Measurements from ENCODE around the gene PLEKHB1. TPM values are rescaled to one million over a fixed set of nuclear protein-coding genes. Genes with fewer than 3 reads are reported as not detected.

Gene PLEKHB1
- total and polyA plus RNA-seq, 10 of the 15 experiments (the other 5 are each of a cell fraction or from before 2014, with no cell fraction given) = 0.58 to 2.6 (median 1.5) TPM; not detected in 1

DNA sequence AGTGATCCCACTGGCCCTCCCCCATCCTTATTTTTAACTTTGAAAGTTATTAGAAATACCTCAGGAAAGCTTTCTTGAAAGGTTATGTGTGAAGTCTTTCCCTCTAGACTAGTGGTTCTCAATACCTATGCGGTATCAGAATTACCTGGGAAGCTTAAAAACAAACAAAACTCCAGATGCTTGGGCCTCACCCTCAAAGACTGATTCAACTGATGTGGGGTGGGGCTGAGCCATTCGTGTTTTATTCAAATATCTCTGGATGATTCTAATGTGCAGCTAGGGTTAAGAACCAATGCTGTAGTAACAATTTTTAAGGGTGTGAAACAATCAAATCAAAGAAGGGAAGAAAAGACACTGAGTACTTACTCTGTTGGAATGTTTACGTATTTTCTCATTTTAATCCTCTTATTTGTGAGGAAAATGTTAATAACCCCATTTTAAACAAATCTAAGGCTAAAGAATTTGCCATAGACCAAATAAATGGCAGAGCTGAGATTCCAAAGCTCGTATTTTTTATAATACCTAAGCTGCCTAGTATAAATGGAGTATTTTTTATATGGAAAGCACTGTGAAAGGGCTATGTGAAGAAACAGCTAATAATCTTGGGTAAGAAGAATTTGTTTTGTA, 47.6 kb downstream of the PLEKHB1 start (continued):
- no peak for TF ChIP-seq CREM (IDR thresholded peaks at IDR 0.05; ENCODE audit: low read depth)
- TF ChIP-seq, protein P1, sequence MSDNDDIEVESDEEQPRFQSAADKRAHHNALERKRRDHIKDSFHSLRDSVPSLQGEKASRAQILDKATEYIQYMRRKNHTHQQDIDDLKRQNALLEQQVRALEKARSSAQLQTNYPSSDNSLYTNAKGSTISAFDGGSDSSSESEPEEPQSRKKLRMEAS (IDR thresholded peaks at IDR 0.05; ENCODE audit: low read depth, low read length) = no peak
- no peak for TF ChIP-seq POLR2AphosphoS5 (IDR thresholded peaks at IDR 0.05; ENCODE audit: low read length)

DNA sequence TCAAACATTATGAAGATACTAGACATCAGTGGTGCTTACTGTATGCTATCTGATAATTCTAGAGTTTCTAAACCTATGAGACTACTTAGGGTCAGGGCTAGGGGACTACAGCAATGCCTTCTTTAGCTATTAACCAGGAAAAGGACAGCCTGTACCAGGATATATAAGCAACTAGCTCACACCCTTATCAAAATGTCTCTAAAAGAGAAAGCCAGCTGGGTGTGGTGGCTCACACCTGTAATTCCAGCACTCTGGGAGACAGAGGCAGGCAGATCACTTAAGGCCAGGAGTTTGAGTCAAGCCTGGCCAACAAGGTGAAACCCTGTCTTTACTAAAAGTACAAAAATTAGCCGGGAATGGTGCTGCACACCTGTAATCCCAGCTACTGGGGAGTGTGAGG, 58.7 kb downstream of the PLEKHB1 start:
- FAIRE-seq (no peak), ATAC-seq (no peak), DNase-seq (ENCODE audit: low read depth, low spot score) (no peak)
- in situ Hi-C loops (cut with MboI) (no loop called here), intact Hi-C loops (cut with micrococcal nuclease; ENCODE audit: unreplicated experiment) (no loop called here)
- RAD21 ChIA-PET (ENCODE audit: unreplicated experiment) = no interaction called here
- TF ChIP-seq SMAD1 (IDR thresholded peaks at IDR 0.05; ENCODE audit: low read depth, partially characterized antibody) (no peak), MYB (IDR thresholded peaks at IDR 0.05; ENCODE audit: borderline replicate concordance, low read depth, low read length) (no peak), CREB1 (IDR thresholded peaks at IDR 0.05; ENCODE audit: low read depth) (no peak), LARP7 (IDR thresholded peaks at IDR 0.05) (no peak), SRF (IDR thresholded peaks at IDR 0.05; ENCODE audit: low read depth in 2 of 2, low read length in 2 of 2) (no peak), PML (IDR thresholded peaks at IDR 0.05; ENCODE audit: low read length) (no peak), NFXL1 (IDR thresholded peaks at IDR 0.05; ENCODE audit: borderline replicate concordance) (no peak), FOXK2 (IDR thresholded peaks at IDR 0.05) (no peak)
- TF ChIP-seq, protein P2, sequence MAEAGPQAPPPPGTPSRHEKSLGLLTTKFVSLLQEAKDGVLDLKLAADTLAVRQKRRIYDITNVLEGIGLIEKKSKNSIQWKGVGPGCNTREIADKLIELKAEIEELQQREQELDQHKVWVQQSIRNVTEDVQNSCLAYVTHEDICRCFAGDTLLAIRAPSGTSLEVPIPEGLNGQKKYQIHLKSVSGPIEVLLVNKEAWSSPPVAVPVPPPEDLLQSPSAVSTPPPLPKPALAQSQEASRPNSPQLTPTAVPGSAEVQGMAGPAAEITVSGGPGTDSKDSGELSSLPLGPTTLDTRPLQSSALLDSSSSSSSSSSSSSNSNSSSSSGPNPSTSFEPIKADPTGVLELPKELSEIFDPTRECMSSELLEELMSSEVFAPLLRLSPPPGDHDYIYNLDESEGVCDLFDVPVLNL (IDR thresholded peaks at IDR 0.05; ENCODE audit: low read depth, low read length) = no peak
- TF ChIP-seq, protein P3, sequence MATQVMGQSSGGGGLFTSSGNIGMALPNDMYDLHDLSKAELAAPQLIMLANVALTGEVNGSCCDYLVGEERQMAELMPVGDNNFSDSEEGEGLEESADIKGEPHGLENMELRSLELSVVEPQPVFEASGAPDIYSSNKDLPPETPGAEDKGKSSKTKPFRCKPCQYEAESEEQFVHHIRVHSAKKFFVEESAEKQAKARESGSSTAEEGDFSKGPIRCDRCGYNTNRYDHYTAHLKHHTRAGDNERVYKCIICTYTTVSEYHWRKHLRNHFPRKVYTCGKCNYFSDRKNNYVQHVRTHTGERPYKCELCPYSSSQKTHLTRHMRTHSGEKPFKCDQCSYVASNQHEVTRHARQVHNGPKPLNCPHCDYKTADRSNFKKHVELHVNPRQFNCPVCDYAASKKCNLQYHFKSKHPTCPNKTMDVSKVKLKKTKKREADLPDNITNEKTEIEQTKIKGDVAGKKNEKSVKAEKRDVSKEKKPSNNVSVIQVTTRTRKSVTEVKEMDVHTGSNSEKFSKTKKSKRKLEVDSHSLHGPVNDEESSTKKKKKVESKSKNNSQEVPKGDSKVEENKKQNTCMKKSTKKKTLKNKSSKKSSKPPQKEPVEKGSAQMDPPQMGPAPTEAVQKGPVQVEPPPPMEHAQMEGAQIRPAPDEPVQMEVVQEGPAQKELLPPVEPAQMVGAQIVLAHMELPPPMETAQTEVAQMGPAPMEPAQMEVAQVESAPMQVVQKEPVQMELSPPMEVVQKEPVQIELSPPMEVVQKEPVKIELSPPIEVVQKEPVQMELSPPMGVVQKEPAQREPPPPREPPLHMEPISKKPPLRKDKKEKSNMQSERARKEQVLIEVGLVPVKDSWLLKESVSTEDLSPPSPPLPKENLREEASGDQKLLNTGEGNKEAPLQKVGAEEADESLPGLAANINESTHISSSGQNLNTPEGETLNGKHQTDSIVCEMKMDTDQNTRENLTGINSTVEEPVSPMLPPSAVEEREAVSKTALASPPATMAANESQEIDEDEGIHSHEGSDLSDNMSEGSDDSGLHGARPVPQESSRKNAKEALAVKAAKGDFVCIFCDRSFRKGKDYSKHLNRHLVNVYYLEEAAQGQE (IDR thresholded peaks at IDR 0.05; ENCODE audit: low read depth, low read length) = no peak
- H3K4me3 ChIP-seq = no peak overlapping the region
- peaks cover 0 to 11% of the 10 kb centered on the region in 2 experiments; a peak in 2 of 4 replicates for H3K36me3 ChIP-seq (ENCODE audit: control insufficient read depth in 2 of 2, insufficient read depth in 2 of 2, low read length in 1 of 2)
- no TSS peak for BruUV-seq (replicated peaks)
- no peaks in the 10 kb centered on the region for H3K4me1 ChIP-seq (ENCODE audit: control insufficient read depth, insufficient read depth, low read length)
- POLR2A ChIA-PET = no interaction called here
- H3K9me3 ChIP-seq (replicated peaks; ENCODE audit: control insufficient read depth, insufficient read depth, low read length) = no peaks in the 10 kb centered on the region
- CTCF ChIA-PET = interaction anchor here (1.4 kb wide), 1 partner anchor 79 kb away, joined by 4 read pairs; no protein-coding TSS in a partner anchor
- H3K4me2 ChIP-seq (ENCODE audit: control insufficient read depth, insufficient read depth) = no peak overlapping the region
- H4K20me1 ChIP-seq (ENCODE audit: control insufficient read depth, insufficient read depth) = no peaks in the 10 kb centered on the region
- no peak overlapping the region for H3K27ac ChIP-seq (ENCODE audit: control insufficient read depth, insufficient read depth)
- no peak overlapping the region for H2AFZ ChIP-seq (ENCODE audit: control insufficient read depth, low read depth, low read length)
- H3K9ac ChIP-seq (ENCODE audit: control insufficient read depth, insufficient read depth, low read length) = no peak overlapping the region
- H3K79me2 ChIP-seq (ENCODE audit: control insufficient read depth, insufficient read depth, low read length) = no peaks in the 10 kb centered on the region
- 94% methylated on average over 1 of the region's 1 CpG for WGBS (ENCODE audit: insufficient coverage, insufficient replicate concordance, low lambda C conversion rate, missing lambda C conversion rate)
- SMC1A ChIA-PET (ENCODE audit: uncharacterized antibody, unreplicated experiment) = no interaction called here
- H3K27me3 ChIP-seq (replicated peaks in 1 of 2; ENCODE audit: control insufficient read depth in 2 of 2, insufficient read depth in 2 of 2, low read length in 1 of 2) = no peaks in the 10 kb centered on the region
